T-cell (primary cell): ENCODE data around the gene TNFSF9. TPM values are rescaled to one million over a fixed set of nuclear protein-coding genes. Genes with fewer than 3 reads are reported as not detected.
"Not testable (repeated sequence)": the region's sequence is repeated elsewhere in the genome, so short reads cannot be mapped to it uniquely, and the experiment has no call there.

ENCODE experiments used
- ATAC-seq, 4 experiments: fragments of 200-7000 bp in 3 of 4; fragments of 150-1000 bp in 1 of 4; cut with Tn5 transposase; replicated peaks in 1 of 4; 1 replicate in 3 of 4; 2 replicates in 1 of 4; pipeline ENCODE4 v1.10.0; 2021; ENCODE audit warnings: moderate library complexity in 3 of 4, mild to moderate bottlenecking in 2 of 4, moderate number of reproducible peaks in 1 of 4
- CTCF ChIA-PET, 2 donors: fragments of 300-600 bp; sonication (Branson Sonifier 250); formaldehyde crosslinking; loops; one replicate each; lab custom pipeline; 2022; ENCODE audit warnings: antibody characterized with exemption in 2 of 2; lab: Charles Lee
- POLR2A ChIA-PET, 2 donors: fragments of 300-600 bp; sonication (Branson Sonifier 250); formaldehyde crosslinking; loops; one replicate each; lab custom pipeline; 2022; ENCODE audit warnings: antibody characterized with exemption in 2 of 2; lab: Charles Lee
- DNase-seq, 35 experiments: peaks; one replicate each; pipeline versions ENCODE4 v3.0.0 to v3.0.0-alpha.2; 2013 to 2023
- H3K27ac ChIP-seq: one replicate; pipeline ENCODE4 v1.5.1; 2013; ENCODE audit warnings: low read length
- H3K27me3 ChIP-seq, 2 experiments: replicated peaks in 1 of 2; 1 replicate in 1 of 2; 2 replicates in 1 of 2; pipeline versions ENCODE4 v1.6.1 to v1.7.0; 2013; ENCODE audit warnings: low read length in 1 of 2, mixed read lengths in 1 of 2; ENCODE audit not compliant: control insufficient read depth in 2 of 2, insufficient read depth in 2 of 2; ENCODE audit errors: extremely low read depth in 1 of 2
- H3K36me3 ChIP-seq, 2 donors: 1 replicate in 1 of 2; 2 replicates in 1 of 2; pipeline versions ENCODE4 v1.6.1 to v1.7.0; 2013; ENCODE audit warnings: low read length in 1 of 2; ENCODE audit not compliant: control insufficient read depth in 2 of 2, insufficient read depth in 1 of 2; ENCODE audit errors: extremely low read depth in 1 of 2
- H3K4me1 ChIP-seq, 2 experiments: 1 replicate in 1 of 2; 2 replicates in 1 of 2; pipeline versions ENCODE4 v1.6.1 to v1.7.0; 2013; ENCODE audit warnings: low read length in 2 of 2, mixed read lengths in 1 of 2; ENCODE audit not compliant: insufficient read depth in 2 of 2, control insufficient read depth in 1 of 2; ENCODE audit errors: extremely low read depth in 1 of 2
- H3K4me3 ChIP-seq, 2 donors: 1 replicate in 1 of 2; 2 replicates in 1 of 2; pipeline versions ENCODE4 v1.5.1 to v1.7.0; 2013; ENCODE audit warnings: mild to moderate bottlenecking in 2 of 2, low read length in 1 of 2, moderate library complexity in 1 of 2; ENCODE audit not compliant: control insufficient read depth in 1 of 2; ENCODE audit errors: extremely low read depth in 1 of 2
- H3K9me3 ChIP-seq: 2 replicates; pipeline ENCODE4 v1.7.0; 2013
- H3K27ac Mint-ChIP-seq, 2 donors: one replicate each; pipeline ENCODE4 v1.8.0; 2020 to 2021; ENCODE audit warnings: mild to moderate bottlenecking in 2 of 2, mixed read lengths in 2 of 2
- H3K27me3 Mint-ChIP-seq, 2 donors: one replicate each; pipeline ENCODE4 v1.8.0; 2021 to 2022; ENCODE audit warnings: mixed read lengths in 2 of 2
- H3K36me3 Mint-ChIP-seq: one replicate; pipeline ENCODE4 v1.8.0; 2021; ENCODE audit warnings: mixed read lengths
- H3K4me1 Mint-ChIP-seq, 3 donors: one replicate each; pipeline ENCODE4 v1.8.0; 2020 to 2022; ENCODE audit warnings: mixed read lengths in 3 of 3, mild to moderate bottlenecking in 1 of 3
- H3K4me3 Mint-ChIP-seq, 3 donors: one replicate each; pipeline ENCODE4 v1.8.0; 2020 to 2022; ENCODE audit warnings: mild to moderate bottlenecking in 3 of 3, mixed read lengths in 3 of 3, moderate library complexity in 3 of 3
- H3K9me3 Mint-ChIP-seq, 3 donors: one replicate each; pipeline ENCODE4 v1.8.0; 2020 to 2022; ENCODE audit warnings: mixed read lengths in 3 of 3
- WGBS: methylation state at CpG from one replicate; pipeline ENCODE4 v1.1.5; 2013; ENCODE audit warnings: missing lambda C conversion rate; ENCODE audit not compliant: insufficient coverage; 5-methylcytosine and 5-hydroxymethylcytosine counted together
- total RNA-seq, 35 experiments: library from RNA in 6 of 35; stranded (reverse) in 6 of 35; fragments of 120-200 nt in 1 of 35; gene quantifications; one replicate each; pipeline versions ENCODE4 v1.2.1 to v1.2.4 and lab custom pipeline; 2013 to 2026

The TNFSF9 gene
- total RNA-seq, 5 donors from 2014 or later (not counting 1 experiment from before 2014, with no cell fraction given), result 1.3 to 6.0 (median 1.6) TPM

DNA sequence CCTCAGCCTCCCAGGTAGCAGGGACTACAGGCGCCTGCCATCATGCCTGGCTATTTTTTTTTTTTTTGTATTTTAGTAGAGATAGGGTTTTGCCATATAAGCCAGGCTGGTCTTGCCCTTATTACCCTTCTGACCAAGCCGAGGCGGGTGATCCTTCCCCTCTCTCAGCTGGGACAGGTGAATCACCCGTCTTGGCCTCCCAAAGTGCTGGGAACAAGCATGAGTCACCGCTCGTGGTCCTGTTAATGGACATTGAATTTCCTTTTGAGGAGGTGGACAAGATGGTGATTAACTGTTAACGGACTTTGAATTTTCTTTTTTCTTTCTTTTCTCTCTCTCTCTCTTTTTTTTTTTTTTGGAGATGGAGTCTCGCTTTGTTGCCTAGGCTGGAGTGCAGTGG lies 49.5 kb downstream of the TNFSF9 start:
- Mint-ChIP-seq H3K27me3 (peaks cover 1 to 3% of the 10 kb centered on the region in 2 donors), H3K4me3 (no peak overlapping the region), H3K4me1 (peaks cover 0 to 4% (median 2%) of the 10 kb centered on the region in 3 donors), H3K27ac (no peak overlapping the region), H3K36me3 (no peaks in the 10 kb centered on the region), H3K9me3 (no peaks in the 10 kb centered on the region)
- ATAC-seq (no peak), DNase-seq (no peak)
- ChIA-PET POLR2A (no interaction called here), CTCF (no interaction called here)
- H3K27me3 ChIP-seq, result peaks cover 0 to 18% of the 10 kb centered on the region in 2 experiments
- WGBS, result no CpG with 5 or more reads among the region's 8 CpGs
- H3K4me3 ChIP-seq, result no peak overlapping the region
- no peaks in the 10 kb centered on the region for H3K9me3 ChIP-seq
- no peak overlapping the region for H3K27ac ChIP-seq
- peaks cover 0 to 2% of the 10 kb centered on the region in 2 experiments for H3K4me1 ChIP-seq
- H3K36me3 ChIP-seq, result no peaks in the 10 kb centered on the region

DNA sequence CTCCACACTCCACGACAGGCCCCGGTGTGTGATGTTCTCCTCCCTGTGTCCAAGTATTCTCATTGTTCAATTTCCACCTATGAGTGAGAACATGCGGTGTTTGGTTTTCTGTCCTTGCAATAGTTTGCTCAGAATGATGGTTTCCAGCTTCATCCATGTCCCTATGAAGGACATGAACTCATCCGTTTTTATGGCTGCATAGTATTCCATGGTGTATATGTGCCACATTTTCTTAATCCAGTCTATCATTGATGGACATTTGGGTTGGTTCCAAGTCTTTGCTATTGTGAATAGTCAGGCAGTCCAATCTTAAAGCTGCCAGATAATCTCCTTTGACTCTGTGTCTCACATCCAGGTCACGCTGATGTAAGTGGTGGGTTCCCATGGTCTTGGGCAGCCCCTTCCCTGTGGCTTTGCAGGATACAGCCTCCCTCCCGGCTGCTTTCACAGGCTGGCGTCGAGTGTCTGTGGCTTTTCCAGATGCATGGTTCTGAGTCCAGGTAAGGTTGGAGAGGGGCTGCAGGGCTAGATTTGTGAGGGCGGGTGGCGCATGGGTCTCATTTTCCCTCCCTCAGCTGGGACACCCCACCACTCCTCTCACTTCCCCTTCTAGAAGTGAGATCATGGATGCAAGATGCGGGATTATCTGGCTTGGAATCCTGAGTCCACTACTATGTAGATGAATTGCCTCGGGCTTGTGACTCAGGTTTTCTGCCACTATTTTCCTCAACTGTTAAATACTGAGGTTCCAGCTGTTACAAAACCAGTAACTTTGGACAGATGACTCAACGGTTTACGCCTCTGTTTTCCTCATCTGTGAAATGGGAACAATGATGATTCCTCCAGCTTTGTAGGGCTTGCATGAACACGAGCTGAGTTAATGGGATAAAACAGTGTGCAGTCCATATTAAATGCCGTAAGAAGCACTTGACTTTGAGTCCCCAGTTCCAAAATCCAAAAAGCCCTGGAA lies 52.0 kb downstream of the TNFSF9 start:
- 70% methylated on average over 6 of the region's 16 CpGs for WGBS
- H3K4me3 Mint-ChIP-seq, H3K27ac ChIP-seq, H3K9me3 Mint-ChIP-seq, ATAC-seq, POLR2A ChIA-PET, DNase-seq, H3K27ac Mint-ChIP-seq, H3K36me3 ChIP-seq, H3K4me3 ChIP-seq, CTCF ChIA-PET, H3K36me3 Mint-ChIP-seq, H3K9me3 ChIP-seq: not testable (repeated sequence)
- Histone ChIP-seq H3K27me3 (peaks cover 3 to 41% of the 10 kb centered on the region in 2 experiments), H3K4me1 (peaks cover 3 to 11% of the 10 kb centered on the region in 2 experiments)
- Mint-ChIP-seq H3K27me3 (peaks cover 21 to 22% of the 10 kb centered on the region in 2 donors), H3K4me1 (peaks cover 13 to 17% (median 14%) of the 10 kb centered on the region in 3 donors)

Other genes starting within 250 kb of the TNFSF9 start
- 1 to 10 TPM in 2 of 5 donors, under 1 TPM in 3; 0.16 to 2.7 (median 0.63) TPM for gene ACER1, start 197.4 kb upstream of the TNFSF9 start, total RNA-seq
- 10 to 100 TPM; 74.0 to 92.0 (median 77.2) TPM for gene CLPP, start 169.5 kb upstream of the TNFSF9 start, total RNA-seq
- 10 to 100 TPM; 49.9 to 94.8 (median 83.5) TPM for gene ALKBH7, start 158.2 kb upstream of the TNFSF9 start, total RNA-seq
- gene PSPN, start 155.1 kb upstream of the TNFSF9 start, total RNA-seq, result 1 to 10 TPM; 1.7 to 4.1 (median 3.2) TPM
- 10 to 100 TPM; 52.6 to 63.1 (median 60.3) TPM for gene GTF2F1, start 137.9 kb upstream of the TNFSF9 start, total RNA-seq
- 100 to 1,000 TPM; 147 to 194 (median 189) TPM for gene KHSRP, start 106.2 kb upstream of the TNFSF9 start, total RNA-seq
- gene SLC25A41, start 97.3 kb upstream of the TNFSF9 start, total RNA-seq, result under 1 TPM in 3 of 5 donors, not detected in 2; 0.33 to 0.35 (median 0.33) TPM
- gene SLC25A23, start 71.2 kb upstream of the TNFSF9 start, total RNA-seq, result 10 to 100 TPM; 15.5 to 28.0 (median 25.5) TPM
- 1 to 10 TPM; 5.7 to 6.5 (median 5.9) TPM for gene CRB3, start 66.8 kb upstream of the TNFSF9 start, total RNA-seq
- 100 to 1,000 TPM; 107 to 140 (median 114) TPM for gene DENND1C, start 49.2 kb upstream of the TNFSF9 start, total RNA-seq
- gene TUBB4A, start 28.7 kb upstream of the TNFSF9 start, total RNA-seq, result 1 to 10 TPM; 3.3 to 7.6 (median 5.0) TPM
- gene CD70, start 60.1 kb downstream of the TNFSF9 start, total RNA-seq, result 1 to 10 TPM; 1.9 to 4.3 (median 2.0) TPM
- 10 to 100 TPM in 3 of 5 donors, 1 to 10 TPM in 2; 1.9 to 22.6 (median 12.7) TPM for gene TNFSF14, start 139.1 kb downstream of the TNFSF9 start, total RNA-seq
- gene C3, start 189.6 kb downstream of the TNFSF9 start, total RNA-seq, result 10 to 100 TPM in 1 of 5 donors, 1 to 10 TPM in 3, not detected in 1; 1.1 to 10.6 (median 7.6) TPM
- gene GPR108, start 206.6 kb downstream of the TNFSF9 start, total RNA-seq, result 10 to 100 TPM; 51.8 to 83.3 (median 58.4) TPM
- gene TRIP10, start 208.7 kb downstream of the TNFSF9 start, total RNA-seq, result 1 to 10 TPM; 2.6 to 8.7 (median 7.3) TPM
- 10 to 100 TPM; 61.7 to 83.7 (median 73.6) TPM for gene SH2D3A, start 236.4 kb downstream of the TNFSF9 start, total RNA-seq
- gene VAV1, start 241.7 kb downstream of the TNFSF9 start, total RNA-seq, result 100 to 1,000 TPM in 2 of 5 donors, 10 to 100 TPM in 3; 82.5 to 114 (median 92.2) TPM